ENCODE results near the gene GNAT2.

GNAT2 gene

DNA sequence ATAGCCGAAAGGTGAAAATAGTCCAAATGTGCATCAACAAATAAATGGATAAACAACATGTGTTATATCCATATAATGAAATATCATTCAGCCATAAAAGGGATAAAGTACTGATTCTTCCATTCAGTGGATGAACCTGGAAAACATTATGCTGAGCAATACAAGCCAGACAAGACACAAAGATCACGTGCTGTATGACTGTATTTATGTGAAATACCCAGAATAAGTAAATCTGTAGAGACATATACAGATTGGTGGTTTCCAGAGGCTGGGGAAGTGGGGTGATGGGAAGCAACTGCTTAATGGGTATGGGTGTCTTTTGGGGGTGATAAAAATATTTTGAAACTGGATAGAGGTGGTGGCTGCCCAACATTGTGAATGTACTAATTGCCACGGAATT lies 23.2 kb upstream of the GNAT2 start:
- no peak for DNase-seq (ENCODE audit: low read depth in 3 of 3, low spot score in 1 of 3)

DNA sequence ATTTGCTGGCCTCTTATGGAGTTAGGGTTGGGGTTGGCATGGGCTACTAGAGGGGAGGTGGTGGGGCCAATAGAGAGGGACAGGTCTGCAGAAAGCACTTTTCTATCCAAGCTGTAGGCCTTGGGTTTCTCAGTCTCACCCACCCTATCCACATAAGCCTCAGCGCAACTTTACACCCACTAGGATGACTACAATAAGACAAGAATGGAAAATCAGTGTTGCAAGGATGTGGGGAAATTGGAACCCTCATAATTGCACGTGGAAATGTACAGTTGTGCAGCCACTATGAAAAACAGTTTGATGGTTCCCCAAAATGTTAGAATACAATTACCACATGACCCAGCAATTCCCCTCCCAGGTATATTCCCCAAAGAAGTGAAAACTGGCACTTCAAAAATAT lies 22.4 kb upstream of the GNAT2 start:
- DNase-seq (ENCODE audit: low read depth in 3 of 3, low spot score in 1 of 3), result no peak

DNA sequence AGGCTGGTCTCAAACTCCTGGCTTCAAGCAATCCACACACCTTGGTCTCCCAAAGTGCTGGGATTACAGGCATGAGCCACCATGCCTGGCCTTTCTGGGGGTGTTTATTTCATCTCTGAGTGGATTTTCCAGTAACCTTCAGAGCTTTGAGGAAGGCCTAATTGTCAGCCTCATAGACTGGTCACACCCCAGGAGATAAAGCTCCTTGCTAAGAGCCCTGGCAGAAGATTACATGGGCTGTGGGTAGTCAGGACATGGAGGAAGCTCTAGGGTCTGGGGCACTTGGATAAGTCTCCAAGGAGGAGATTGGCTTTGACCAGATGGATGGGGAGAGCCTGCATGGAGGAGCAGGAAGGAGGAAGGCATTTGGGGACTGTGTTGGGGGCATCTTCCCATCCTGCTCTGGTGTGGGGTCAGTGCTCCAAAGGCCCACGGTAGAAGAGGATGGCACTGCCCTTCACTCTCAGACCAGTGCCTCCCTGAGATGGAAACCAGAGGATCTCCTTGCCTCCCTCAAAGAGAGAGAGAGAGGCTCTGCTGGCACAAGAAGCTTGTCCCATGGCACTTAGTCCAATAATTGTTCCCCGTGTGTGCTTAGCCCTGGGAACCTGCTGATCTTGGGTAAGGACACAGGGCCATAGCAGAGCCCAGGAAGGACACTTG lies 21.8 kb upstream of the GNAT2 start:
- no peak for DNase-seq (ENCODE audit: low read depth in 3 of 3, low spot score in 1 of 3)

DNA sequence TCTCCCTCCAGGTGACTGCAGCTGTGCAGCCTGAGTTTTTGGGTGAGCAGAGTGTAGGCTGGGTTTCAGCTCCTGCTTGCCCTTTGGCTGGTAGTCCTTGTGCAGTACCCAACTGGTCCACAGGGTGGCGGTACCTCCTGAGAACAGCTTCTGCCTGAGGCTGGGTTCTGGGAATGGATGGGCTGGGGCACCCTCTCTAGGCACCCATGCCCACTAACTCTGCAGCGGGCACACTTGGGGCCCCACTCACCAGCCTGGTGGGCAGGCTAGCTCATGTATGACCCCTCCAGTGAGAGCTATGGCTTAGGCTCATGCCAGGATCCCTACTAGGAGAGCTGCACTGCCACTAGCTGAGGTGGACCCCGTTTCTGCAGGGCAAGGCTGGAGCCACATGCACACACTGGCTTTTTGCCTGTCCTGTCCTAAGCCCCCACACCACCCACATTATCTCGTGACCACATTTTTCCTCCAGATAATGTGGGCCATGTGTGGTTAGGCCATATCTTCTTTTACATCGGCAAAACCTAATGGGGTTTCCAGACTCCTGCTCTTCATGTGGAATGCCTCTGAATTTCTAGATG lies 21.0 kb upstream of the GNAT2 start:
- peak; percentile 68 to 96 (median 78) for DNase-seq (ENCODE audit: low read depth in 3 of 3, low spot score in 1 of 3)

- no peak for DNase-seq (ENCODE audit: low read depth in 3 of 3, low spot score in 1 of 3)
Observed at GRCh38 chr1:109639841-109640184, 20.4 kb upstream of the GNAT2 start.

- DNase-seq (ENCODE audit: low read depth in 3 of 3, low spot score in 1 of 3), result no peak
Observed at GRCh38 chr1:109639063-109639840, 19.8 kb upstream of the GNAT2 start.

DNA sequence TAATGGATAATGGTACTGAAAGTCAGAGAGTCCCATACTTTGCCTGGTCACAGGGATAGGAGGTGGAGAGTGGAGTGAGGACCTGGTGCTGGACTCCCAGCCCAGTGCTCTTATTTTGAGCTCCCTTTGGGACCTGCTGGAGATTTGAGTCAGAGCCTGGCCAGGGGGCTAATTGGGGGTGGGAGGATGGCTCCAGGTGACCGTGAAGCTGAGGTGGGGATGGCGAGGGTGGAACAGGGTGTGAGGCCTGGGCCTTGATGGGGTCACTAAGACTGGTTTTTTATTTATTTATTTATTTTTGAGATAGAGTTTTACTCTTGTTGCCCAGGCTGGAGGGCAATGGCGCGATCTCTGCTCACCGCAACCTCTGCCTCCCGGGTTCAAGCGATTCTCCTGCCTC lies 18.0 kb upstream of the GNAT2 start:
- DNase-seq (ENCODE audit: low read depth in 3 of 3, low spot score in 1 of 3), result no peak

DNA sequence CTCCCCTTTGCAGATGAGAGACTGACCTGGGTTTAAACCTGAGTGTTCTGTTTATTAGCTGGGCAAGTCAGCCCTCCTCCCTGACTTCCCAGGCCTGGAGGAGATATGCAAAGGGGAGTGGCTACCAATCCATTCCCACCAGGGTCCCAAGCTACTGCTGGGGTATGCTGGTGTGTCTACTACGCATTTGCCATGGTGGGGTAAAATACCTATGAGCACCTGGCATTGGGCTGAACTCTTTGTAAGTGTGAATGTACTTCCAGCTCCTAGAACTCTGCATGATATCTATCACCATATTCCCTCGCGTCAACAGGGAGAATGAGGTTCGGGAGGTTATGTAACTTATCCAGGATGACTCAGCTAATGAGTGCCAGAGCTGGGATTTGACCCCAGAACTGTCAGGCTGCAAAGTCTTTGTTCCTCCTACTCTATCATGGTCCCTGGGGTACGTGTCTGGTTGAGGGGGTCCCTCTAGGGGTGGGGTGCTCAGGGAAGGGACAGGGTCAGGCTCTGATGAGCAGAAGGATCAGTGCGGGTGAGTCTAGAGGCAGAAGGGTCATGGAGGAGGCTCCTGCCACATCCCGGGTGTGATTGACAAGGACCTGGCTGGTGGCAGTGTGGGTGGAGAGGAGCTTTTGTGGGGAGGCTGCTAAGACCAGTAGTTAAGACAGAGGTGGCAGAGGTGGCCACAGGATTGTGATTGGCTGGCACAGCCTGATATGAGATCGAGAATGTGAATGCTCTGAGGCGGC lies 17.0 kb upstream of the GNAT2 start:
- DNase-seq (ENCODE audit: low read depth in 3 of 3, low spot score in 1 of 3), result no peak

DNA sequence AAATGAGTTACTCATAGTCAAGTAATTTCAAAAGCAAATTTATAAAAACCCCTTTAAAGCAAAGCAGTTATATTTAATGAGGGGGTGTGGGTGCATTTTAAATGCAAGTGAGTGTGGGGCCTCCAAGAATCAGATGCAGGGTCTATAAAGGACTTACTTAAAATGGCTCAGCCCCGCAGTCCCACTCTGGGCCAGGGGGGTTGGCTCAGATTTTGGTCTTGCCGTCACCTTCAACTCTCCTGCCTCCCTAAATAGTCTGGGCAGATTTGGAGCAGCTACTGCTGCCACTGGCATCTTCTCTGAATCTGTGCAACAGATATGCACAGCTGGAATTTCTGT lies 16.4 kb upstream of the GNAT2 start:
- no peak for DNase-seq (ENCODE audit: low read depth in 3 of 3, low spot score in 1 of 3)

- no peak for DNase-seq (ENCODE audit: low read depth in 3 of 3, low spot score in 1 of 3)
Observed at GRCh38 chr1:109634771-109635750, 15.6 kb upstream of the GNAT2 start.

GRCh38 chr1:109634292-109634691 lies 14.9 kb upstream of the GNAT2 start:
- no peak for DNase-seq (ENCODE audit: low read depth in 3 of 3, low spot score in 1 of 3)

GRCh38 chr1:109632671-109633346 lies 13.4 kb upstream of the GNAT2 start:
- DNase-seq (ENCODE audit: low read depth in 3 of 3, low spot score in 1 of 3), result no peak

- DNase-seq (ENCODE audit: low read depth in 3 of 3, low spot score in 1 of 3), result no peak
Observed at GRCh38 chr1:109631513-109632505, 12.4 kb upstream of the GNAT2 start.

DNA sequence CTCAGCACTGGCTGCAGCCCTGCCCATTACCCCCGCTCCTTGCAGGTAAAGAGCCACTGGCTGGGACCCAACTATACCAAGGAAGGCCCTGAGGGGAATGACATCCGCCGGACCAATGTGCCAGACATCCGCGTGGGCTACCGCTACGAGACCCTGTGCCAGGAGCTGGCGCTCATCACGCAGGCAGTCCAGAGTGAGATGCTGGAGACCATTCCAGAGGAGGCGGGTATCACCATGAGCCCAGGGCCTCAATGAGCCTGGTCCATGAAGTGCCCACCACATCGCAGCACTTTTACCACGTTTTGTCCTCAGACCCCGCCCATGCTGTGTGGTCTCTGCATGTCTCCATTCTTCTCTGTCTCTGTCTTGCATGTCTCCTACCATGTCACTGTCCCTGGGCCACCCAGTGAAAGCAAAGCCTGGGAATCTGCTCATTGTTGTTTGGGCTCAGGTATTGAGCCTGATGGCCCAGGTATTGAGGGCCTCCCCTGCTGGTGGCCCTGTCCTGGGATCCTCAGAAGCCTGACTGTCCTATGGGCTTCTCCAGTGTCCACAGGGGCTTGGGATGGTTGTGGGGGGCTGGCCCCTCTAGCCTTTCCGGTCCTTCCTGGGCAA lies 11.6 kb upstream of the GNAT2 start:
- DNase-seq (ENCODE audit: low read depth in 3 of 3, low spot score in 1 of 3), result no peak

DNA sequence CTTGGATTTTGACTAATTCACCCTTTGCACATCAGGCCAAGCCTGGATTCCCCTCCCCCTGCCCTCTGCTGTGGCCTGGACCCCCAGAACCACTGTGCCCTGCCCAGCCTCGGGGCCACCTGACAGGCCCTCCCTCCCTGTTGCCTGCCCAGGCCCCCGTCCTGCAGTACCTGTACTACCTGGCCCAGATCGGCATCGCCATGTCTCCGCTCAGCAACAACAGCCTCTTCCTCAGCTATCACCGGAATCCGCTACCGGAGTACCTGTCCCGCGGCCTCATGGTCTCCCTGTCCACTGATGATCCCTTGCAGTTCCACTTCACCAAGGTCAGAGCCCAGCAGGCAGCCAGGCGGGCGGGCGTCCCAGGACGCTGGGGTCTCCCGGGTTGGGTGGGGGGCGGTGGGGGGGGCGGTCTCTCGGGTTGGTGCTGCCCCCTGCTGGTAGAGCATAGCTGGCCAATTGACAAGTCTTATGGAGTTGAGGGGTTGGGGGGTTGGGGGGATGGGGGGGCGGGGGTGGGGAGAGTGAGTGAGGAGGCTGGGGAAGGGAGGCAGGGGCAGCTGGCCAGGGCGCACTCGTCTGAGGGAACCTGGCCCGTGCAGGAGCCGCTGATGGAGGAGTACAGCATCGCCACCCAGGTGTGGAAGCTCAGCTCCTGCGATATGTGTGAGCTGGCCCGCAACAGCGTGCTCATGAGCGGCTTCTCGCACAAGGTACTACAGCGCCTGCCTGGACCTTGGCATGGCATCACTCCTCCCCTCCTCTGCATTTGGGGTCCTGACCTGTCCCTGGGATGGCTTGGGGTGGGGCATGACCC lies 10.9 kb upstream of the GNAT2 start:
- no peak for DNase-seq (ENCODE audit: low read depth in 3 of 3, low spot score in 1 of 3)

DNA sequence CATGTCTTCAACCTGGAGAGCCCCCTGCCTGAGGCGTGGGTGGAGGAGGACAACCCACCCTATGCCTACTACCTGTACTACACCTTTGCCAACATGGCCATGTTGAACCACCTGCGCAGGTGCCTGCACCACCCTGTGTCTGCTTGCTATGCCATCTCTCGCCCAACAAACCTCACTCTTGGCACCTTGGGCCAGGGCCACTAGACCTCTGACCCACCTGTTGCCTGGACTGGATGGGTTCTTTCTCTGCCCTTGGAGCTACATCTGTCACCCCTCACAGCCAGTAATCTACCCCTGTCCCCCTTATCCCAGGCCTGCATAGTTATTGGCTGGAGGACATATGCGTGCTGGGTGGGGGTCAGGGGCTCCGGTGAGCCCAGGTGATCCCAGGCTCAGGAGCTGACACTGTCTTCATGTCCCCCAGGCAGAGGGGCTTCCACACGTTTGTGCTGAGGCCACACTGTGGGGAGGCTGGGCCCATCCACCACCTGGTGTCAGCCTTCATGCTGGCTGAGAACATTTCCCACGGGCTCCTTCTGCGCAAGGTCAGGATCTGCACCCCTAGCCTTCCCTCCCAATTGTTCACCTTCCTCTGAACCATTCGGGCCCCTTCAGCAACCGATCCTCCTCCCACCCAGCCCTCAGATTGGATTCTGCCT lies 10.1 kb upstream of the GNAT2 start:
- DNase-seq (ENCODE audit: low read depth in 3 of 3, low spot score in 1 of 3), result no peak

Data from stimulated activated CD4-positive, alpha-beta T cell treated with anti-CD3 and anti-CD28 coated beads, TNF-alpha, amount 100 ng/mL, for 1 hour (primary cell).